C4-2B (cell line): ENCODE results near the gene SGK2.

ENCODE experiments used
- H3K27ac ChIP-seq: fragments of 450-650 bp; 2 replicates; pipeline ENCODE4 v1.5.1; 2017
- ZFX ChIP-seq: fragments of 450-650 bp; IDR thresholded peaks from 2 replicates; pipeline ENCODE4 v1.6.1; 2017
- TF ChIP-seq, protein P1 (sequence below): fragments of 450-650 bp; conservative IDR thresholded peaks from 2 replicates; pipeline ENCODE4 v1.5.1; 2017; ENCODE audit warnings: mild to moderate bottlenecking

Gene SGK2

GRCh38 chr20:43536817-43537440 is 21.9 kb upstream of the SGK2 start:
- TF ChIP-seq, protein P1, sequence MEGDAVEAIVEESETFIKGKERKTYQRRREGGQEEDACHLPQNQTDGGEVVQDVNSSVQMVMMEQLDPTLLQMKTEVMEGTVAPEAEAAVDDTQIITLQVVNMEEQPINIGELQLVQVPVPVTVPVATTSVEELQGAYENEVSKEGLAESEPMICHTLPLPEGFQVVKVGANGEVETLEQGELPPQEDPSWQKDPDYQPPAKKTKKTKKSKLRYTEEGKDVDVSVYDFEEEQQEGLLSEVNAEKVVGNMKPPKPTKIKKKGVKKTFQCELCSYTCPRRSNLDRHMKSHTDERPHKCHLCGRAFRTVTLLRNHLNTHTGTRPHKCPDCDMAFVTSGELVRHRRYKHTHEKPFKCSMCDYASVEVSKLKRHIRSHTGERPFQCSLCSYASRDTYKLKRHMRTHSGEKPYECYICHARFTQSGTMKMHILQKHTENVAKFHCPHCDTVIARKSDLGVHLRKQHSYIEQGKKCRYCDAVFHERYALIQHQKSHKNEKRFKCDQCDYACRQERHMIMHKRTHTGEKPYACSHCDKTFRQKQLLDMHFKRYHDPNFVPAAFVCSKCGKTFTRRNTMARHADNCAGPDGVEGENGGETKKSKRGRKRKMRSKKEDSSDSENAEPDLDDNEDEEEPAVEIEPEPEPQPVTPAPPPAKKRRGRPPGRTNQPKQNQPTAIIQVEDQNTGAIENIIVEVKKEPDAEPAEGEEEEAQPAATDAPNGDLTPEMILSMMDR: no peak
- TF ChIP-seq ZFX: no peak
- no peak overlapping the region for H3K27ac ChIP-seq

DNA sequence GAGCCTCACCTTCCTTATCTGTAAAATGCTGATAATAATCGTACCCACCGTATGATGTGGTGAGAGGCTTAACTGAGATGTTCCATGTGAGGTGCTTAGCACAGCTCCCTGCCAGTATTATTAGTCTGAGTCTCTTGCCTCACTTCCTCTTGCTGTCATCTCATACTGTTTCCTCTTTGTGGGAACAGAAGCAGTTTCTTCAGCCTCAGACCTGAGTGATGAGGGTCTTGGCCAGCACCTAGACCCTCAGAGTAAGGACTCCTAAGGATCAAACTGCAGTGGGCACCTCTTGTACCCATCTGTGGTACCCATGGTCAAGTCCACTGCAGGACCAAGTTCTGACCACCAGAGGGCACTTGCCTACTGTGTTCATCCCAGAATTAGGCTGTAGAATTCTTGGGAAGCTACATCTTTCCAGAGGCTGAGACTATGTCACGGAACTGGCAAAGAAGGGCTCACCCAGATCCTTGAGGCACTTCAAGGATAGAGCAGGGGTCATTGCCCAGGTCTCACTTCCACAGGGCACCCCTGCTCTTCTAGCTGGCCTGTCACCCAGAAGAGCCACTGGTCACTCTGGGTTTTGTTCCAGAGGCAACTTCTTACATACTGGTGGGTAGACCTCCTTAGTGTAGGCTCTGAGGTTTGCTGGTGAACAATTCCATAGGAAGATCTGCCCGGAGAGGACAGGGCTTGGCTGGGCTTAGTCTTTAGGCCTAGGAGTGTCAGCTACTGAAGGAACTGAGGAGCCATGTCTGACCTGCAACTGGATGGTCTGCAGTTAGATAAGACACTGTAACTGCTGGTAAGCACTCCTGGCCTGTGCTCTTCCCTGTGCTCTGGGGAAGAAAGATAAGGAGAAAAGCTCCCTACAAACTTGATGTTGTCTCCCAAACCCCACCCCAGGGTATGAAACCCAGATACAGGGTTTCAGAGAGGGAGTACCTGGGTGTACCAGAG is 20.6 kb upstream of the SGK2 start:
- H3K27ac ChIP-seq: no peak overlapping the region
- TF ChIP-seq, protein P1: peak; percentile 97
- no peak for TF ChIP-seq ZFX

GRCh38 chr20:43538878-43539700 is 19.7 kb upstream of the SGK2 start:
- TF ChIP-seq, protein P1: no peak
- no peak for TF ChIP-seq ZFX
- no peak overlapping the region for H3K27ac ChIP-seq

DNA sequence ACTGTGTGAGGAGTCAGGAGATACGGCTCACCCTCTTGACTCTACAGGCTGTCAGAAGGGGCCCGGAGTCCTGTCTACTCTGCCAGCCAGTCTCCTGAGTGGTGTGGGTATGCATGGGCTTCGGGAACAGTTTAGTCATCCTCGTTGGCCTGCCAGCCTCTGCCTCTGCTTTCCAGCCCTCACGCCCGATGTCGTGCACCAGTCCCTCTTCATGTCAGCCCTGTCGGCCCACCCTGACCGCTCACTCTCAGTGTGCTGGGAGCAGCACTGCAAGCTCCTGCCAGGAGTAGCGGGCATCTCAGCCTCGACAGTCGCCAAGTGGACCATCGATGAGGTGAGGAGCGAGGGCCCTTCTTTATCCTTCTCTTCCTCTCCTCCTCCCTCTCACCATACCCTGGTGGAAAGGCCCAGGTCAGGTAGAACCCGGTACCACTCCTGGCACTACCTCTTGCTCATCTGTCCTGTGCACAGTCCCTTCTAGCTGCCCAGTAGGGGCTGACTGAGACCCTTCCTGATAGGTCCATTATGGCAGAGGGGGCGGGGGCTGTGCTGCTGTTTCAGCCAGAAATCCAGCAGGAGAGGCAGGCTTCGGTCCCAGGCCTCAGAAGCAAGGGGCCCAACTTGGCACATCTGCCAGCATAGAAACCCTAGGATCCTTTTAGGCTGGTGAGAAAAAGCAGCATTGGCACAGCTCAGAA is 18.7 kb upstream of the SGK2 start:
- no peak overlapping the region for H3K27ac ChIP-seq
- TF ChIP-seq, protein P1: no peak
- TF ChIP-seq ZFX: no peak

- no peak overlapping the region for H3K27ac ChIP-seq
- TF ChIP-seq, protein P1: no peak
- no peak for TF ChIP-seq ZFX
Measured at GRCh38 chr20:43540673-43541060, 18.2 kb upstream of the SGK2 start.

DNA sequence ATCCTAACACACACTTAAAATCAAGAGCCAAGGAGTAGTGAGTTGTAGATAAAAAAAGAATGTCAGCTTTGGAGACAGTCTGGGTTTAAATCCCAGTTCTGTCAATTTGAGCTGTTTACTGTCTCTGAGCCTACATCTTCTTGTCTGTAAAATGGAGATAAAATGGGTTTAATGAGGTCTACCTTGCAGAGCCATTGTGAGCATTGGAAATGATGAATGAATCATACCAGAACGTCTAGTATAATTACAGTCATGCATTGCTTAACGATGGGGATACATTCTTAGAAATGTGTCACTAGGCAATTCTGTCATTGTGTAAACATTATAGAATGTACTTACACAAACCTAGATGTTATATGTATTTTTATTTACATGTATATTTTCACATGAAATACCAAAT is 17.6 kb upstream of the SGK2 start:
- H3K27ac ChIP-seq: no peak overlapping the region
- TF ChIP-seq ZFX: no peak
- TF ChIP-seq, protein P1: no peak
